IPS DF 4.7 (cell line): ENCODE data around the gene UBE2N.

Experiments used
- DNase-seq: peaks from one replicate; pipeline ENCODE4 v3.0.0-alpha.2; 2013; ENCODE audit warnings: low spot score; ENCODE audit errors: extremely low read depth

Gene UBE2N, protein sequence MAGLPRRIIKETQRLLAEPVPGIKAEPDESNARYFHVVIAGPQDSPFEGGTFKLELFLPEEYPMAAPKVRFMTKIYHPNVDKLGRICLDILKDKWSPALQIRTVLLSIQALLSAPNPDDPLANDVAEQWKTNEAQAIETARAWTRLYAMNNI

GRCh38 chr12:93441617-93442410 lies at the start of gene UBE2N:
Gene UBE2N (minus strand): TSS chr12:93441947. CDS start chr12:93441884, 63 bp downstream.
- DNase-seq = peak; percentile 66

DNA sequence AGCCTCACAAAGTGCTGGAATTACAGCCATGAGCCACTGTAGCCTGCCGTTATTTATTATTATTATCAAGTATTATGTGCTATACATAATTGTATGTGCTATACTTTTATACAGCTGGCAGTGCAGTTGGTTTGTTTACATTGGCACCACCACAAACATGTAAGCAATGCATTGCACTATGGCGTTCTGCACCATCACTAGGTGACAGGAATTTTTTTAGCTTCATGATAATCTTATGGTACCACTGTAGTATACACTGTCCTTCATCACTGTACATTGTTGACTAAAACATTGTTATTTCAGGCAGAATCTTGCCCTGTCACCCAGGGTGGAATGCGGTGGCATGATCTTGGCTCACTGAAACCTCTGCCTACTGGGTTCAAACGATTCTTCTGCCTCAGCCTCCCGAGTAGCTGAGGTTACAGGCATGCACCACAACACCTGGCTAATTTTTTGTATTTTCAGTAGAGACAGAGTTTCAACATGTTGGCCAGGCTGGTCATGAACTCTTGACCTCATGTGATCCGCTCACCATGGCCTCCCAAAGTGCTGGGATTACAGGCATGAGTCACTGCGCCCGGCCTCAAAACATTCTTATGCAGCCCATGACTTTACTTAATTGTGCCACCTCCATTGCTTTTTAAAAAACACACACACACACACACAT lies 42.7 kb upstream of the UBE2N start:
- DNase-seq = no peak

DNA sequence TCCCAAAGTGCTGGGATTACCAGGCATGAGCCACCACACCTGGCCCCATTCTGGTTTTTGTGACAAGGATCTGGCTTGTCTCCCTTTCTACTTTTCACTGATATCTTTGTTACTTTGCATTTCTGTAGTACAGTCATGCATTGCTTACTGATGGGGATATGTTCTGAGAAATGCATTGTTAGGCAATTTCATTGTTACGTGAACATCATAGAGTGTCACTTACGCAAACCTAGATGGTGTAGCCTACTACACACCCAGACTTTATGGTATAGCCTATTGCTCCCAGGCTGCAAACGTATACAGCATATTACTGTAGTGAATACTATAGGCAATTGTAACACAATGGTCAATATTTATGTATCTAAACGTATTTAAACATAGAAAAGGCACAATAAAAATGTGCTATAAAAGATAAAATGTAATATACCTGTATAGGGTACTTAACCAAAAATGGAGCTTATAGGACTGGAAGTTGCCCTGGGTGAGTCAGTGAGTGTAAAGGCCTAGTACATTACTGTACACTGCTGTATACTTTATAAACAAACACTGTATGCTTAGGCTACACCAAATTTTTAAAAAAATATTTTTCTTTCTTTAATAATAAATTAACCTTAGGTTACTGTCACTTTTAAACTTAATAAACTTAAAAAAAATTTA lies 41.5 kb upstream of the UBE2N start:
- no peak for DNase-seq

- no peak for DNase-seq
These were observed 41.0 kb upstream of the UBE2N start for GRCh38 chr12:93482721-93483120.

- DNase-seq = no peak
These were observed 34.8 kb upstream of the UBE2N start for GRCh38 chr12:93476555-93476954.

GRCh38 chr12:93469386-93469785 lies 27.6 kb upstream of the UBE2N start:
- DNase-seq = no peak

DNA sequence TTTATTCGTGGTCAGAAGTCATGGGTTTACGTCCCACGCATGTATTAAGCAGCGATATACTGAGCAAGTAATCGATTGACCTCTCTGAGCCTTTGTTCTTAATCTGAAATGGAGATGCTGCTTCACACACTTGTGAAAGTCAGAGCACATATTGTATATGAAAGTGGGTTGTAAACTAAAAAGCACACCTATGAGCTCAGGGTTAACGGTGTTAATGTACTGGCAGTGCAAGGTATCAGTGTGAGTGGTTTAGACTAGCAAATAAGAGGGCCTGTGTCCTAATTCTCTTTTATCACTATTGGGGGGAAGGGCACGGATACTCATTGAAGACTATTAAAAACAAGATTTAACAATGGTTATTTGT lies 26.2 kb upstream of the UBE2N start:
- DNase-seq = no peak

GRCh38 chr12:93467351-93468007 lies 25.7 kb upstream of the UBE2N start, which contains the start of gene MRPL42:
Gene MRPL42 (plus strand): TSS chr12:93467514. CDS start chr12:93469286, 1,772 bp downstream.
- peak; percentile 72 for DNase-seq

- no peak for DNase-seq
These were observed 25.0 kb upstream of the UBE2N start for GRCh38 chr12:93466625-93467350.

GRCh38 chr12:93465841-93466240 lies 24.1 kb upstream of the UBE2N start:
- no peak for DNase-seq

GRCh38 chr12:93461503-93461902 lies 19.8 kb upstream of the UBE2N start:
- no peak for DNase-seq

- DNase-seq = no peak
These were observed 19.2 kb upstream of the UBE2N start for GRCh38 chr12:93460902-93461301.

DNA sequence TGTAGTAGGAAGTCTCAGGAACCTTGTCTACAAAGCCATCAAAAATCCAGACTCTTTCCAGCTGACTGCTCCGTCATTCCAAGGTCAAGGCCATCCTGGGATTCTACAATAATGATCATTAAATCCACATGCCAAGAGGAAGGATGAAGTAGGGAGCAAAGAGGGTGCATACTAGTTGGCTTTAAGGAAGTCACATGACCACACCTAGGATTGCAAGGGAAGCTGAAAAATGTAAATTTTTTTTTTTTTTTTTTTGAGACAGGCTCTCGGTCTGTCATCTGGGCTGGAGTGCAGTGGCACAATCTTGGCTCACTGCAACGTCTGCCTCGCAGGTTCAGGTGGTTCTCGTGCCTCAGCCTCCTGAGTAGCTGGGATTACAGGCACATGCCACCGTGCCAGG lies 18.3 kb upstream of the UBE2N start:
- DNase-seq = no peak

GRCh38 chr12:93459097-93459496 lies 17.4 kb upstream of the UBE2N start:
- no peak for DNase-seq

GRCh38 chr12:93456077-93456476 lies 14.3 kb upstream of the UBE2N start:
- no peak for DNase-seq

GRCh38 chr12:93453633-93454032 lies 11.9 kb upstream of the UBE2N start:
- DNase-seq = no peak

GRCh38 chr12:93451423-93452158 lies 9.8 kb upstream of the UBE2N start:
- DNase-seq = no peak

GRCh38 chr12:93449277-93449676 lies 7.5 kb upstream of the UBE2N start:
- DNase-seq = no peak

DNA sequence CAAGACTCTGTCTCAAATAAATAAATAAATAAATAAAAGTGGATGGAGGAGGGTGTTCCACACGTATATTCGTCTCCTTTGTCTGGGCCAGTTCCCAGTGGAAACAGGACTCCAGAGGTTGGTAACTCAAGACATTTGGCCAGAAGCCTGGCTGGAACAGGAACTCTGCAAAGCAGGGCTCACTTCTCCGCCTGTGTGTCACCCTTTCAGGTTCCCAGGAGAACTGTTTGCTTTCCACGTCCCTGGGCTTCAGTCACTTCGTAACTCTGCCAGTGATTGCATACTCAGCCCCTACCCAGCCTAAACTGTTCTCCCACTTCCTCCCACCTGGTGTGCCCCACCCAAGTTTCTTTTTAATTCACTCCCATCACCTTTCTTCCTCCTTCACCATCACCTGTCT lies 7.0 kb upstream of the UBE2N start:
- no peak for DNase-seq
